ENCODE data around the gene TP73. TPM values are rescaled to one million over a fixed set of nuclear protein-coding genes. Genes with fewer than 3 reads are reported as not detected.
A peak's percentile ranks its signal among the peaks of the same experiment; 100 is the strongest.

TP73 gene
- polyA plus RNA-seq, 1 donor from 2014 or later, result 0.88 TPM

DNA sequence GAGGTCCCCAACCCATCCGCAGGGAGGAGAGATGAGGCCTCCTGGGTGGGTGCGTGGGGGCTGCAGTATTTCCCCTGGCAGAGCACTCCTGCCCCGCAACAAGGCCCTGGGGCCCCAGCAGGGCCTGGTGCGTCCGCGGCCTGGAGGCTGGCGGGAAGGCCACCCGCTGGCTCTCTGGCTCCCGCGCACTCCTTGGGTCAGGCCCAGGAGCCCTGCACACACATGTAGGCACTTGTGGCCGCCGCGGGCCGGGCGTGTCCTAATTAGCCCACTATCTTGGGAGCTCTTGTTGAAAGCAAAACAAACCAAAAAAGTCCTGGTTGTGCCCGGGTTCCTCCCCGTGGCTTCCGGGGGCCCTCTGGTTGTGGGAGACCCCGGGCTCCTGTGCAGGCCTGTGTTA lies 50.2 kb downstream of the TP73 start:
- Mint-ChIP-seq H3K4me1 (peaks cover 6 to 8% (median 7%) of the 10 kb centered on the region in 3 donors), H3K27me3 (peaks cover 18% of the 10 kb centered on the region), H3K27ac (no peak overlapping the region), H3K36me3 (no peaks in the 10 kb centered on the region), H3K9me3 (no peaks in the 10 kb centered on the region), H3K4me3 (no peak overlapping the region)

DNA sequence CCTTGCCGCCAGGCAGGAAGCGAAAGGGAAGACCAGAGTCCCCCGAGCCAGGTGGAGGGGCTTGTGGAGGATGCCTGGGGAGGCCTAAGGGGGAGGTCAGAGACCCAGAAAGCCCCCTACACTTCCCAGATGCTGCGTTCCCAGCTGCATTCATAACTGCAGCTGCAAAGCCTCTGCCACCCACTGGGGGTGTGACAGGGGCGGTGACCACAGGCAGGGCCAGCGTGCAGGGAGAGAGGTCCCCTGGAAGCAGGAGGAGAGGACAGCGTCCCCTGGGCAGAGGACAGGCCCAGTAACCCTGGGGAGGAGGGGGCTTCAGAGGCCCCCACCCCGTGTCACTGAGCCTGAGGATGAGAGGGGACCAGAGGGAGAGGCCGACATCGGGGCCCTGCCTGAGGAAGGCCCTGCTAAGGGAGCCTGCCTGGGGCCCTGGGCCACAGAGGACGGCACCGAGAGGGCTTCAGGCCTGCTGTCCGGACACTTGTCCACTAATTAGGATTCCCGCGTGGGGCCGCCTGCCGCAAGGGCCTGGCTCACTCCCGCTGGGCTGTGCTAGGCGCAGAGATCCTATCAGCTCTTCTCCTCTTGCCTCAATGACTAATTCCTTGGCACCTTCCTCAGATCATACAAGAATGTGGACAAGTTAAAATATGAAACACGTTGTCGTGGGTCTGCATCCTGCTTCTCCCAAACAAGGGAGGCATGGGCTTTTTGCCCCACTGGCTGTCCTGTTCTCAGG lies 50.8 kb downstream of the TP73 start:
- Mint-ChIP-seq H3K36me3 (no peaks in the 10 kb centered on the region), H3K4me1 (peaks cover 6 to 8% (median 7%) of the 10 kb centered on the region in 3 donors), H3K27me3 (peaks cover 18% of the 10 kb centered on the region), H3K9me3 (no peaks in the 10 kb centered on the region), H3K27ac (no peak overlapping the region), H3K4me3 (no peak overlapping the region)

DNA sequence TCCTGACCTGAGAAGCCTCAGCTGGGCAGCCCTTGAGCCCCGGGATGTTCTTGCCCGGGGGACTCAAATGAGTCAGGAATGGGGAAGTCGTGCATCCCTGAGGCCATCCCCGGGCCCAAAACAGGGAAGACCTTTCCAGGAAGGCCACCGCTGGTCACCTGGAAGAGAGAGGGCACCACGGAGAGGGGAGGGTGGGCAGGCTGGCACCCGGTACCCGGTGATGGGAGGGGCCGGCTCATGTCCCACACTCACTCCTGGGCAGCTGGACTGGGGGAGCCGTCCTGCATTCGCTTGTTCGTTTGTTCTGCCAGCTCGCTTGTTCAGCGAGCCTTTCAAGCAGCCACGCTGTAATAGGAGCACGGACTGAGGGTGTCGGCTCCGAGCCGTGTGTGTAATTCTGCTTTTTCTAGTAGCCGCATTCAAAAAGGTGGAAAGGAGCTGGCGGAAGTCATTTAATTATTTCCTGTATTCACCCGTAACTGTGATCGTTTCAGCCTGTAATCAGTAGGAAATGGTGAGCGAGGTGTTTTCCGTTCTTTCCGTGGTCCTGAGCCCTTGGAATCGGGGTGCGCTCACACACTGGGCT lies 51.6 kb downstream of the TP73 start:
- Mint-ChIP-seq H3K27ac (peak overlapping the region in 1 of 3 donors; percentile 41), H3K4me3 (peak overlapping the region in 3 of 4 donors; percentile 55 to 84 (median 75)), H3K36me3 (no peaks in the 10 kb centered on the region), H3K4me1 (peaks cover 6 to 8% (median 7%) of the 10 kb centered on the region in 3 donors), H3K27me3 (peaks cover 21% of the 10 kb centered on the region), H3K9me3 (no peaks in the 10 kb centered on the region)

DNA sequence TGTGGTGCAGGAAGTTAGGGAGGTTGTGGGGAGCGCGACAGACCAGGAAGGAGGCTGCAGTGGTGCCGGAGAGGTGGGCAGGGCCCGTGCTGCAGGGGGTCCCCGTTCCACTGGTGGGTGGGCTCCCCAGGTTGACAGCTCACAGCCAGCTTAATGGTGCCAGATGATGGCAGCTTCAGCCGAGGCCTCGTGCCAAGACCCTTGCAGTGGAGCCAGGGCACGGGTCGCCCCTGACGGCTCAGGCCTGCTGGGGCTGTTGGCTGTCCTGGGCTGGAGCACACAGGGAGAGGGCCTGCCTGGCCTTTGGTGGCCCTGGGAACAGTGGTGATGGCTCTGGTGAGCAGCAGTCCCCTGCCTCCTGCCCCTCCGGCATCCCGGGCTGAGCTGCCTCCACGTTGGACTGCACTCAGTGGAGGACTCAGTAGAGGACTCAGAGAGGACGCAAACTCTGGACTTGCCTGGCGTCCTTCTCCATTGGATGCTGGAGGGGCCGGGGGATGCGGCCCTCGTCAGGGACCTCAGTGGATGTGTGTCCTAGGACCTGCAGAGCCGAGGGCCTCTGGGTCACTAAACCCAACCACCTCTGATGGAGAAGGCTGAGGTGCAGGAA lies 53.1 kb downstream of the TP73 start:
- no peaks in the 10 kb centered on the region for H3K9me3 Mint-ChIP-seq
- peaks cover 6 to 8% (median 7%) of the 10 kb centered on the region in 3 donors for H3K4me1 Mint-ChIP-seq
- peaks cover 14% of the 10 kb centered on the region for H3K27me3 Mint-ChIP-seq
- no peaks in the 10 kb centered on the region for H3K36me3 Mint-ChIP-seq
- H3K4me3 Mint-ChIP-seq, result no peak overlapping the region
- no peak overlapping the region for H3K27ac Mint-ChIP-seq

- H3K27ac Mint-ChIP-seq, result peak overlapping the region in 1 of 3 donors; percentile 89
- H3K9me3 Mint-ChIP-seq, result no peaks in the 10 kb centered on the region
- no peak overlapping the region for H3K4me3 Mint-ChIP-seq
- peaks cover 6 to 8% (median 7%) of the 10 kb centered on the region in 3 donors for H3K4me1 Mint-ChIP-seq
- H3K36me3 Mint-ChIP-seq, result no peaks in the 10 kb centered on the region
- peaks cover 16% of the 10 kb centered on the region for H3K27me3 Mint-ChIP-seq
These were observed 54.5 kb downstream of the TP73 start for GRCh38 chr1:3706651-3707297.

GRCh38 chr1:3707298-3707938 lies 55.1 kb downstream of the TP73 start:
- Mint-ChIP-seq H3K4me3 (no peak overlapping the region), H3K27ac (peak overlapping the region in 1 of 3 donors; percentile 89), H3K4me1 (peaks cover 6 to 8% (median 7%) of the 10 kb centered on the region in 3 donors), H3K27me3 (peaks cover 18% of the 10 kb centered on the region), H3K36me3 (no peaks in the 10 kb centered on the region), H3K9me3 (no peaks in the 10 kb centered on the region)

DNA sequence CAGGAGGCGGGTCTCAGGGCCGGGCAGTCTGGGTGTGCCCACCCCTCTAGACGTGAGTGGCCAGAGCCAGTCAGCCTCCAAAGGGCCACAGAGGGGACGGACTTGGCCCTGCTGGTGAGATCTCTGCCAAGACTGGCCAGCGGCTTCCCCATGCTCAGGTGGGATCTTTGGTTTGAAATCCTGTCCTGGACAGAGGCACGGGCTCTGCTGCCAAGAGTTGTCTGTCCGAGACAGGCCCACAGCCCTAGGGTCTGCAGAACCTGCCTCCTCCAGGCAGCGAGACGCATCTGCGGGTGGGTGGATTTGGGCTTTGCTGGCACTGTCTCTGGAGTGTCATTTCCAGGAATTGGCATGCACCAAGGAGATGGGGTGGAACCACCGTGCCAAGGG lies 55.6 kb downstream of the TP73 start:
- Mint-ChIP-seq H3K4me1 (peaks cover 6 to 8% (median 7%) of the 10 kb centered on the region in 3 donors), H3K36me3 (no peaks in the 10 kb centered on the region), H3K27ac (no peak overlapping the region), H3K9me3 (no peaks in the 10 kb centered on the region), H3K4me3 (no peak overlapping the region), H3K27me3 (peaks cover 18% of the 10 kb centered on the region)

DNA sequence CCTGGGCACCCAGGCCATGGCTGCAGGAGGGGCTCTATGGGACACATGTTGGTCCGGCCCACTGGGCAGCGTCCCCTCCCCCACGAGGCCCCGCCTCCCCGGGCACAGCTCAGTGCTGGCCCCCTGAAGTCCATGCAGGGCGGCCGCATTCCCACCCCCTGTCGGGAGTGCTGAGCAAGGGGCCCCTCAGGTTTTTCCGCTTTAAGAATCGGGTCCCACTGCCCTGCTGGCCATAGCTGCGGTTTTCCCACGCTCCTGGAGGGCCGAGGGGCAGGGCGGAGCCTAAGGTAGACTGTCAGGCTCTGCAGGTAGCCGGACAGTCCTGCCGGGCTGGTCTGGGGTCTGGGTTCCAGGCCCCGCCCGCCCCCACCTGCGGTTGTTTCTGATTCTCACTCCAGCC lies 56.5 kb downstream of the TP73 start:
- H3K4me1 Mint-ChIP-seq, result peaks cover 4 to 8% (median 6%) of the 10 kb centered on the region in 3 donors
- peaks cover 18% of the 10 kb centered on the region for H3K27me3 Mint-ChIP-seq
- H3K36me3 Mint-ChIP-seq, result no peaks in the 10 kb centered on the region
- no peaks in the 10 kb centered on the region for H3K9me3 Mint-ChIP-seq
- H3K27ac Mint-ChIP-seq, result no peak overlapping the region
- no peak overlapping the region for H3K4me3 Mint-ChIP-seq

- Mint-ChIP-seq H3K36me3 (no peaks in the 10 kb centered on the region), H3K4me1 (no peaks in the 10 kb centered on the region), H3K9me3 (no peaks in the 10 kb centered on the region), H3K27me3 (peaks cover 16% of the 10 kb centered on the region), H3K4me3 (no peak overlapping the region), H3K27ac (no peak overlapping the region)
These were observed 57.9 kb downstream of the TP73 start for GRCh38 chr1:3710251-3710650.

DNA sequence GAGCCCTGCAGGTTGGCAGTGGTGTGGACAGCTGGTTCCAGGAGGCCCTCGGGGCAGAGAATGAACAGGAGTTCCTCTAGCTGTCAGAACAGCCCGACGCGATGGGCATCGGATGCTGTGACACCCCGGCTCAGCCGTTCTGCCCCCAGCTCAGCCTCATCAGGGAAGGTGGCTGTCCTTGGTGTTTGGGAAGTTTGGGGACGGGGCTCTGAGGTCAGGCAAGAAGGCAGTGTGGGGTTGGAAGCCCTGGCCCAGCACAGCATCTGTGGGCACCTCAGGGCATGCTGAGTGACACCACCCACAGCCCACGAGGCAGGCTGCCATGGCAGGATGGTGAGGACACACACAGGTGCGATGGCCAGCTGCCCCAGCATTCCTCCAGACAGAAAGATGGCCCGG lies 59.1 kb downstream of the TP73 start:
- no peak overlapping the region for H3K4me3 Mint-ChIP-seq

GRCh38 chr1:3711780-3712451 lies 59.6 kb downstream of the TP73 start:
- Mint-ChIP-seq H3K4me1 (peaks cover 0 to 1% (median 0%) of the 10 kb centered on the region in 3 donors), H3K4me3 (no peak overlapping the region), H3K27ac (no peak overlapping the region), H3K36me3 (no peaks in the 10 kb centered on the region), H3K9me3 (no peaks in the 10 kb centered on the region), H3K27me3 (peaks cover 19% of the 10 kb centered on the region)

More for the DNA sequence above, 59.1 kb downstream of the TP73 start:
- no peaks in the 10 kb centered on the region for H3K36me3 Mint-ChIP-seq
- no peaks in the 10 kb centered on the region for H3K9me3 Mint-ChIP-seq
- H3K4me1 Mint-ChIP-seq, result no peaks in the 10 kb centered on the region
- H3K27me3 Mint-ChIP-seq, result peaks cover 19% of the 10 kb centered on the region
- H3K27ac Mint-ChIP-seq, result no peak overlapping the region

- H3K27ac Mint-ChIP-seq, result no peak overlapping the region
- no peaks in the 10 kb centered on the region for H3K9me3 Mint-ChIP-seq
- H3K27me3 Mint-ChIP-seq, result peaks cover 14% of the 10 kb centered on the region
- no peak overlapping the region for H3K4me3 Mint-ChIP-seq
- H3K36me3 Mint-ChIP-seq, result no peaks in the 10 kb centered on the region
- peaks cover 0 to 1% (median 0%) of the 10 kb centered on the region in 3 donors for H3K4me1 Mint-ChIP-seq
These were observed 60.5 kb downstream of the TP73 start for GRCh38 chr1:3712573-3713535.

DNA sequence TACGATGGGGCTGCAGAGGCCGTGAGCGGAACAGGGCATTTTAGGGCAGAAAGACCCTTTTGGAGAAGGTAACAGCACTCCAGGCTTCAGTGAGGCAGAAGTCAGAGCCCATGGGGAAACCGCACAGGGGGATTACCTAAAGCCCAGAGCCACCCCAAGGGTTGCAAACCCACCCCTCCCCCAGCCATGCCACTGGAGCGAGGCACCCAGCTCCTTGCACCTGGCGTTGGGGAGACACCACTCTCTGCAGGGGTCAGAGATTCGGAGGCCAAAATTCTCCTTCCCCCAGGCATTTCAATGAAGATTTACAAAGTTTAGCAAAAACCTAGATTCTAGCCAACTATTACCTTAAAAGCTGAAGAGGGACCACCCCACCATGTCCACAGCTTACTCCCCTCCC lies 61.5 kb downstream of the TP73 start:
- no peaks in the 10 kb centered on the region for H3K9me3 Mint-ChIP-seq
- H3K27ac Mint-ChIP-seq, result no peak overlapping the region
- peaks cover 0 to 1% (median 0%) of the 10 kb centered on the region in 3 donors for H3K4me1 Mint-ChIP-seq

More for the DNA sequence above, 61.5 kb downstream of the TP73 start:
- H3K4me3 Mint-ChIP-seq, result no peak overlapping the region
- H3K36me3 Mint-ChIP-seq, result no peaks in the 10 kb centered on the region
- peaks cover 13% of the 10 kb centered on the region for H3K27me3 Mint-ChIP-seq
